HG03175 (cell line): ENCODE results near the gene PCDH8.

Experiments
- ATAC-seq: cut with Tn5 transposase; IDR thresholded peaks from one replicate; pipeline ENCODE4 v1.9.1; 2021; ENCODE audit warnings: mild to moderate bottlenecking, moderate library complexity; ENCODE audit not compliant: unreplicated experiment

The PCDH8 gene

DNA sequence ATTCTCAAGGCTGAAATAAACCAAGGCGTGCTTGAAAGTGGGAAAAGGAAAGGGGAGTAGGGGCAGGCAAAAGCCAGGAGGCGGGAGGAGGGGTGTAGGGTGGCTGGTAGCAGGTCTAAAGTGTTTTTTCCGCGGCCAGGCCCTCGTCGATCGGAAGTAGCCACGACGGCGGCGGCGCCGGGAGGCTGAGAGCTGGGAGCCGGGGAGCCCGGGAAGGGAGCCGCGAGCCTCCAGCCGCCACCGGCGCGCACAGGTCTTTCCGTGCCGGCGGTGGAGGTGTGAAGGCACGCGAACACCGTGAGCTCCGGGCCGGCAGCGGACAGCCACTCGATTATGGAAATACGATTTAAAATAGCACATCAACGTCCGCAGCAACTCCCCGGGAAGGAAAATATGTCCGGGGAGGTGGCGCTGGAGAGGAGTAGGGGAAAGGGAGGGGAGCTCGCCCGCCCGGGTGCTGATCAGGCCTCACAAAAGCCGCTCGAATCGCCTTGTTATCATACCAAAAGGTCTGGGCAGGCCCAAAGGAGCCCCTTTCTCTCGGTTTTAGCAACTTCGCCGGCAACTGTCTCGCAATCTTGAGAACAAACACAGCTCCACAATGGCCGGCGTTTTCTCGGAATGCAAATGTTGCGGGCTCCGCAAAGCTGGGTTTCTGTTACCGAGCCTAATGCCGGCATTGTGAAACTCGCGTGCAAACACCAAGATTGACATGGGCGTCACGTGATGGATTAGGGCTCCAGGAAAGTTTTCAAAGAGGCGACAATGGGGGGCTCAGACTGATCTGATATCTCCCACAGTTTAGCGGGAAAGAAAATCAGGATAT is 2.9 kb upstream of the PCDH8 start:
- peak; percentile 85 for ATAC-seq

DNA sequence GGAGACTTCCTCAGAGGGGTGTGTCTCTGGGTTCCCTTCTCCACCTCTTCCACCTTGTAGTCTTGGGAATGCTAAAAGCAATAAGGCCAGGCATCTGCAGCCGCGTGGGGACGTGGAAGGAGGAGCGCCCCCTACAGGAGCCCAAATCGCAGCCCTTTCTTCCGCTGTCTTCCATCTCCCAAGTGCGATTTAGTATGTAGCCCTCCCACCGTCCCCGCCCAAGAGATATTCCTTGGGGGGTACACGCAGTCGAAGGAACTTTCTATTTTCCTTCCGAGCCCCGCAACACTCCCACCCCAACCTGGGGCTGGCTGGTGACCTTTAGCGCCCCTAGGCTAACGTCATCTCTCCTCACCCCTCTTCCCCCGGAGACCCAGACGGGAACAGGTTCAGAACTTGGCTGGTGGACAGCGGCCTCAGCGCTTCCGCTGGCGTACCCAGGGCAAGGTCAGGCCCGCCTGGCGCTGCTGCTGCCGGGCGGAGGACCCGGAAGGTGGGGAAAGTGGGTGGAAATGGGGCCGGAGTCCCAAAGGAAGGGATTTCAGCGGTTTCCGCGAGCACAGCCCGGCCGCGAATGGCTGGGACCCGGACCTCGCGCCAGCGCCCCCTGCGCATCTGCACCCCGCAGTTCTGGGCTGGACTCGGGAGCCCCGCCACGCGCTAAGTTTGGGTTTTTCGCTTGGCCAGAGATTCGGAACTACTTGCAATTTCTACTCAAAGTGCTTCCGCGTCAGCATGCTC is 2.1 kb upstream of the PCDH8 start:
- peak; percentile 59 for ATAC-seq

DNA sequence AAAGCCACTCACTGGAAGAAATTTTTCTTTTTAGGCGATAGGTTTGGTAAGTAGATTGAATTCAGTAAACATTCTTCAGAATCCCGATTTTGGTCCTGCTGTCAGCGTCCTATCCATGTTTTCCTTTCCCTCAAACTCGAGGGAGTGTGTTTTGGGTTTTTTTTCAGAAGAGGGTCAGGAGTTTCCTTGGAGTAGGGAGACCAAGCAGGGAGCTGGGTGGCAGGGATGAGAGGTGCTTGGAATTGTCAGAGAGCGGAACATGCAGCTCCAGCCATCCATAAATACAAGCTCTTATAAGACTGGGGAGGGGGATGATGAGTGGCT is 1.6 kb upstream of the PCDH8 start:
- ATAC-seq = no peak

DNA sequence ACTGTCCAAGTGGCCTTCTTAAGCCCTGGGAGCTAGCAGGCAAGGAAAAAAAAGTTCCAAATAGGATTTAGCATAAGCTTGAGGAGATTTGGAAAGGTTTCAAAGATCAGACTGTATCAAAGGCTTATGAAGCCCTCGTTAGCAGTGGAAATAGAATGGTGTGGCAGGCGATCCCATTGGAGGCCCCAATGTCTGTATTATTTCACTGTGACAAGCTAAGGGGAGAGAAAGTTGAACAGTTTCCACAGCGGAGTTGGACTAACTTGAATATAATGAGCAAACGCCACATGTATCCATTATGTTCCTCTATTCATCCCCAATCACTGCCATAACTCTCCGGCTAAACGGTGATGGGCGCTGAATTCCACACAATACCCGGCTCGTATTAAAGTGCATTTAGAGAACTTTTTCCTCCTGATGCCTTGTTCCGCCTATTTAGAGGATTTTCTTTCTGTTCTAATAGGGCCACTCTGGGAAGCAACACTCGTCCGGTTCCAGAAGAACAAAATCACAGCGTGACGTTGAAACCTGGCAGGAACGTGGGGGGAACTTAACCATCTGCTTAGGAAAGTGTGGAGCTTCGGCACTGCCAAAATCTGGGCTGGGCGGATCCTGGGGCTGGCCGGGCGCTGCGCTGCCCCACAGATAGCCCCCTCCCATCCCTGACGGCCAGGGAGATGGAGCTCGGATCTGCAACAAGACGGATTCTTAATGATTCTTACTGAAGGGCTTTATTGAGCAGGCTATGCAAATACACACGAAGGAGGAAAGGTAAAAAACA is 1.0 kb upstream of the PCDH8 start:
- ATAC-seq = no peak

DNA sequence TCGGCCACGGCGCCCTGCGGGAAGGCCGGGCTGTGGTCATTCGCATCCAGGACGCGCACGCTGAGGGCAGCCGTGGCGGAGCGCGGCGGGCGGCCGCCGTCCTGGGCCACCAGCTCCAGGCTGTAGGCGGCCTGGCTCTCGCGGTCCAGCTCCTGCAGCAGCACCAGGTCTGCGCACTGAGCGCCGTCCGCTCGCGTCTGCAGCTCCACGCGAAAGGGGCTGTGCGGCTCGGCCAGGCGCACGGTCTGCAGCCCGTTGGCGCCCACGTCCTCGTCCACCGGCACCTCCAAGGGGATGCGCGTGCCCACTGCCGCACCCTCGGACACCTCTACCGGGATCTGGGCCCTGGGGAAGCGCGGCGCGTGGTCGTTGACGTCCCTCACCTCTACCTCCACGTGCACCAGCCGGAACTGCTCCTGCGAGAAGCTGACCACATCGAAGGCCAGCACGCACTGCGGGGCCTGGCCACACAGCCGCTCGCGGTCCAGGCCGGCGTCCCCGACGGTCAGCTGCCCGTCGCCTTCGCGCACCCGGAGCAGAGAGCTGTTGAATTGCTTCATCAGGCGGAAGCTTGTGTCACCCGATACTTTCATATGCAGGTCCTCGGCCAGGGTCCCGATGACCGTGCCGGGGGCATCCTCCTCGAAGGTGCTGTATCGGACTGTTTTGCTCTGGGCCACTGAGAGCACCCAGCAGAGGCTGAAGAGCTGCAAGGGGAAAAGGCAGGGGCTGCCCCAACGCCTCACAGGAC is 583 bp downstream of the PCDH8 start:
- no peak for ATAC-seq

DNA sequence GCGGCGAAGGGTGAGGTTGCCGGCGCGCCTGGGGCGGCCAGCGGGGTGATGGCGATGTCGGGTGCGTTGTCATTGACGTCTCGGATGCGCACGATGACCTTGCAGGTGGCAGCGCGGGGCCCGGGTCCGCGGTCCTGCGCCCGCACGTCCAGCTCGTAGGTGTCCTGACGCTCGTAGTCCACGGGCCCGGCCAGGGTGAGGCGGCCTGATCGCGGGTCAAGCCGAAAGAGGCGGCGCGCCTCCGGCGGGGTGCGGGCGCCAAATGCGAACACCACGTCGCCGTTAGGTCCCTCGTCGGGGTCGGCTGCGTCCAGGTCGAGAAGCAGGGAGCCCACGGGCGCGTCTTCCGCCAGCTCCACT is 1.1 kb downstream of the PCDH8 start:
- no peak for ATAC-seq

DNA sequence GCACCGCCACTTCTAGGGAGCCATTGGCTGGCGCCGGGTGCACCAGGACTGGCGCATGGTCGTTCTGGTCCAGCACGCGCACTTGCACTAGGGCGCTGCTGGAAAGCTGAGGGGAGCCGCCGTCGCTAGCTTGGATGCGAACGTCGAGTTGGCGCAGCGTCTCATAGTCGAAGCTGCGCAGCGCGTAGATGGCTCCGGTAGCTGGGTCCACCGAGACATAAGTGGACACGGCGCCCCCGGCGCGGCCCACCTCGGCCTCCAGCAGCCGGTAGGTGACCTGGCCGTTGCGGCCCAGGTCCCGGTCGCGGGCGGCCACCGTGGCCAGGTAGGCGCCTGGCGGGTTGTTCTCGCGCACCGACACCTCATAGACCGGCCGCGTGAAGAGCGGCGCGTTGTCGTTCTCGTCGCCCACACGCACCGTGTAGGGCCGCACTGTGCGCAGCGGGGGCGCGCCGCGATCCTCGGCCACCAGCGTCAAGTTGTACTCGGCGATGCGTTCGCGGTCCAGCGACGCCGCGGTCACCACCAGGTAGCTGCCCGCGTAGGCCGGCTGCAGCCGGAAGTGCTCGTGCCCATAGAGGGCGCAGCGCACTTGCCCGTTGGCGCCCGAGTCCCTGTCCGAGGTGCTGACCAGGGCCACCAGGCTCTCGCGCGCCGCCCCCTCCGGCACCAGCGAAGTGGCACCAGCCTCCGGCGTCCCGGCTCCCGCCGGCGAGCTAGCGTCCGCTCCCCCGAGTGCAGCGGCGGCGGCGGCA is 1.7 kb downstream of the PCDH8 start:
- no peak for ATAC-seq

DNA sequence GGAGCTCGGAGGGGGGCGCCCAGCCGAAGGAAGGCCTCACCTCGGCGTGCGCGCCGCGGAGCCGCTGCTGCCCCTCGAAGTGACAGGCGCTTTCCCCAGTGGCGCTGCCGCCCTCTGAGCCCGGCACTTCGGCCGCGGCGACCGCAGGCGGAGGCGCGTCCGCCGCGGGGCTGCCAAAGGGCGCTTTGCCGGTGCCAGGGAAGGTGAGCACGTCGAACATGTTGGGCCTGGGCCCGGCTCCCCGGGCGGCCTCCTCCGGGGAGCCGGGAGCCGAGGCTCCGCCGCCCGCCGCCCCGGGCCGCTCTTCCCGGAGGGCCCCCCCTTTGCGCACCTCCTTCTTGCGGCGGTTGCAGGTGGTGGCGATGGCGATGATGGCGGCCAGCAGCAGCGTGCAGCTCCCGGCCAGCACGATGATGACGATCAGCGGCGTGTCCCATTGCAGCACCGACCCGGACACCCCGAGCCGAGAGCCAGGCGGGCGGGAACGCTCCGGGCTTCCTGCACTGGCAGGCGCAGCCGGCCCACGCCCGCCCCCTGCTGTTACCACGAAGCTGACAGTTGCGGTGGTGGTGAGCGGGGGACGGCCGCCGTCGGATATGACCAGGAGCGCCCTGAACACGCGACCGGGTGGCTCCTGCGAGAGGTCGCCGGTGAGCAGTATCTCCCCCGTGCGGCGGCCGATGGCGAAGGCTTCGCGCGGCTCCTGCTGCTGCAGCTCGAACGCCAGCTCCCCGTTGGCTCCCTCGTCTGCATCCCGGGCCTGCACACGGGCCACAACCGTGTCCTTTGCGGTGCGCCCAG is 2.5 kb downstream of the PCDH8 start:
- no peak for ATAC-seq

DNA sequence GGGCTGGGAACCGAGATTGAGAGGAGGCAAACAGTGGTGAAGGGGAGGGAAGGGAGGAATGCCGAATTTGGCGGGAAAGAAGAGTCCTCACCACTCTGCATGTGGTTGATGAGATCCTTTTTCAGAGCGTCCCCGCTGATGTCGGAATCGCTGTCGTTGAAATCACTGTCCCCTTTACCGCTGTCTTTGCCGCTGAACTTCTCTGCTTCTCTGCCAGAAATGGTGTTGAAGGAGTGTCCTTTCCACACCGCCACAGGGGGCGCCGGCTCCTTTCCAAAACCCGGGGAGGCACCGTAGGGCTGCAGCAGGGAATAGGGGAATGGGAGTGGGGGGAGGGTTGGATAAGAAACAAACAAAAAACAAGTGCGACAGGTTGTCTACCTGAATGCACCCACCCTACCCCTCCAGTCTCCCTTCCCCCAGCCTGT is 3.1 kb downstream of the PCDH8 start:
- no peak for ATAC-seq

DNA sequence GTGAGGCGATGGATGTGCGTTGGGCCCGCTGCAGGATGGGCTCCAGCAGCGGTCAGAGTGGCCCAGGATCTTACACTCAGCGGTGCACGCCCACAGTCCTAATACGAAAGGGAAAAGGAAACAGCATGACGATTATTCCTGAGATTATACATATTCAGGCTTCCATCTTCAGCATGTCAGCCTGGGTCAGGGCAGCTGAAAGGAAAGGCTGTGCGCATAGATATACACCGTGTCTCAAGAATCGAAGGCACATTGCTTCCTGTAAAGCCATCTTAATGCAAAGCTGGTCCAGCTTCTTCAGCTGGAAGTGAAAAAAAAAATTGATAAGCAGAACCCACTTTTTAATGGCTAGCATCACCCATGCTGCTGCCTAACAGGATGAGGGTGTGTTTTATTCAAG is 3.6 kb downstream of the PCDH8 start:
- no peak for ATAC-seq

DNA sequence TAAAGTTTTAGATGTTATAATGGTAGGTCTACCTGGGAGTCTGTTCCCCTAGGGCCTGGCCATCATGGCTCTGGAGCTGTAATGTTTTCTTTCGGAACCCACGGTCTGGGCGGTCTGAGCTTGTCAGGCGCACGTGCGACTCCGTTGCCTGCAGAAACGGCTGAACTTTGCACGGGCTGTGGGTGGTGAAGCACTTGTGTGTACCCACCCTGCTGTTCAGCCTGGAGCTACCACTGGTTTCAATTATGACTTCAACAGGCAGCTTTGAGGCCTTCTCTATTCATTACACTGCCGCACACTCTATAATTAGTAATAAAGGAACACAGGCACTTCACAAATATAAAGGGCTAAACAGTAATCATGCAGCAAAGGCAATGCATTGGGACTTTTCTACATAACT is 6.0 kb downstream of the PCDH8 start:
- ATAC-seq = no peak

DNA sequence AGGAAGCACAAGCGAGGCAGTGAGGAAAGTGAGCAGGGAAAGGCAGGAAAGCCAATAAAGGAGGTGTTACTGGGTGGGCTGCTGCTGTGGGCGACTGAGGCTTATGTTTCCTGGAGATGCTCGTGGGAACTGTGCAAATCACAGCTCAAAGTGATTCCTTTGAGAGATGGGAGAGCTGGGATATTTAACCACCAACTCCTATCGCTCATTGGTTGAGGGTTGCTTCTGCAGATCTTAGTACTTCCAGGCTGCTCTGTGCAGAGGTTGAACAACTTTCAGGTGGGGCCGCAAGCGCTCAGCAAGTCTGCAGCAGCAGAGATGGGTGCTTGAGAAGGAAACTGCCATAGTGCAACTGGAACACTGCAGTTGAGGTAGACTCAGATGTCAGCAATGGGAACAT is 8.4 kb downstream of the PCDH8 start:
- ATAC-seq = no peak

DNA sequence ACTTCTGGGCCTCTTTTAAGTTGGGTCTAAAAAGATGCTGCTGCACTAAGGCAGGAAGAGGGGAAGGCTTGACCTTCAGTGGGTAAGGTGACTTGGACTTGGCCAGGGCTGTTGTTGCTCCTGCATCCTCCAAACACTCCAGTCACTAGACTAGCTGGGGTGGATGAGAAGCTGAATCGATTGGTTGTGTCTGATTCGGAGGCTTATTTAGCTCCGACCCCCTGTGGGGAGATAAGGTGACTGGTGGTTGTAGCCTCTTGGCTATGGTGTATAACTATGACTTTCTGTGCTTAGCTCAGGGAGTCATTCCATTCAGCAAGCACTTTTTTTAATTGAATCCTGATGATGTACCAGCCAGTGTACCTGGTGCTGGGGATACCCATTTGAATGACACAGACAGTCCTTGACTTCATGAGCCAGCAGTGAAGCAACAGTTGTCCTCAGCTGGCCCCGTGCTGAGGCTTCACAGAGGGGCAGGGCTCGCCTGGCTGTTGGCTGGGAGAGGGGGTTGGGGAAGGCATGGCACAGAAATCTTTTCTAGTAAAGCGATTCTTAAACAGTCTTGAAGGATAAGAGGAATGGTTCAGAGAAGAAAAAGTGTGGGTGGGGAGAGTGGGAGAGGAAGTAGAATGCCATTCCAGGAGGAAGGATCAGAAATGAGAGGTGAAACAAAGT is 9.9 kb downstream of the PCDH8 start:
- no peak for ATAC-seq

DNA sequence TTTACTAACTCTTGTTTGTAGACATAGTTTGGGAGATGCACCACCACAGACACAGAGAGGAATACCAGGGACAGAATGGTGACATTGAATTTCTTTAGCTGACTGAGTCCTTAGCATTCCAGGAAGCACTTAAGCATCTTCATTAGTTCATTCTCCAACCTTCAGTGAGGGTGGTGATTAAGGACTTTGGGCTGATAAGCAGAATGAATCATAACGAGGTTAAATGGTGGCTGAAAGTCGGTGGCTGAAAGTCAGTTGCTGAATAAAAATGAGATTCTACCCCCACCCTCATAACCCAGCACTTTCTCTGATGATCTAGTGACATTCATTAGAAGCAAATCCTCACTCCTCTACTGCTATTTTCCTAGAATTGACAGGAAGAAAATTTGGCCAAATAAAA is 10.6 kb downstream of the PCDH8 start:
- no peak for ATAC-seq

DNA sequence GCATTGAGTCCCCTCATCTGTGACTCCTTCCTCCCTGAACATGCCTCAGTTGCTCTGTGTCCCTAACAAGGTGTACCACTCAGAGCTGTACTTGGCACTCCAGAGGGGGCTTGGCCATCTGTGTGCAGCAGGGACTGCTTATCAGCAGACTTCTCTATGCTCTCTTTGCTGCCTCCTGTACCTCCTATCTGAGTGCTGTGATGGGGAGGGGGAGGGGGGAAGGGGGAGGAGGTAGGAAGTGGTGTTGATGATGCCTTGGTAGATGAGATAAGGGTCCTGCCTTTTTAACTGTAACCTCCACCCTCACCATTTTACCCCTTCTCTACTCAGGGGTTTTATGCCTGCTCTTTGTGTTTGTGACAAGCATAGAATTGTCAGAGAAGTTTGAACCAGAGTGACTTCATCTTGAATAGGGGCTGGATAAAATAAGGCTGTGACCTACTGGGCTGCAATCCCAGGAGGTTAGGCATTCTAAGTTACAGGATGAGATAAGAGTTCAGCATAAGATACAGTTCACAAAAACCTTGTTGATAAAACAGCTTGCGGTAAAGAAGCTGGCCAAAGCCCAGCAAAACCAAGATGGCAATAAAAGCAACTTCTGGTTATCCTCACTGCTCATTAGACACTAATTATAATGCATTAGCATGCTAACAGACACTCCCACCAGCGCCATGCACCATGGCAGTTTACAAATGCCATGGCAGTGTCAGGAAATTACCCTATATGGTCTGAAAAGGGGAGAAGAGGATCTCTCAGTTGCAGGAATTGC is 13.2 kb downstream of the PCDH8 start:
- no peak for ATAC-seq

DNA sequence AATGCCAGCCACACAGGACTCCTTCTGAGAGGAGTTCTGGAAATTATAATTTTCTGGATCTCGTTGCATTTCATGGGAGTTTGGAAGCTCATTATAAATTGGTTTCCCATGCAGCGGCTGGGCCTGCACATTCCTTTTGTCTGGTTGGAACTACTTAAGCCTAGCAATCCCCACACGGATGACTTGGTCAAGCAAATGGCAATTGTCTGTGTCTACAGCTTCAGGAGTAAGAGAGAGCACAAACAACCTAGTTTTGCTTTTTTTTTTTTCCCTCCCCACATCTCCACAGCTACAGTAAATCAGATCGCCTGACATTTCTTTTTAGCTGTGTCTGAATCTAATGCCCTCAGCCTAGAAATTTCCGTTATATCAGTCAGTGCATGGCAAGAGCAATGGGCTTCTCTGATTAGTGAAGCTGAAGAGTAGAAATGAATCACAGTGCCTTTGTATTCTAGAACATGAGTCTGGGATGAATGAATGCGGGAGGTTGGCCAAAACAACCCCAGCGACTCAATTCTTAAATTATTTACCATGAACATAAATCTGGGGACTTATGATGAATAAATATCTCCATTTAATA is 15.1 kb downstream of the PCDH8 start:
- no peak for ATAC-seq

DNA sequence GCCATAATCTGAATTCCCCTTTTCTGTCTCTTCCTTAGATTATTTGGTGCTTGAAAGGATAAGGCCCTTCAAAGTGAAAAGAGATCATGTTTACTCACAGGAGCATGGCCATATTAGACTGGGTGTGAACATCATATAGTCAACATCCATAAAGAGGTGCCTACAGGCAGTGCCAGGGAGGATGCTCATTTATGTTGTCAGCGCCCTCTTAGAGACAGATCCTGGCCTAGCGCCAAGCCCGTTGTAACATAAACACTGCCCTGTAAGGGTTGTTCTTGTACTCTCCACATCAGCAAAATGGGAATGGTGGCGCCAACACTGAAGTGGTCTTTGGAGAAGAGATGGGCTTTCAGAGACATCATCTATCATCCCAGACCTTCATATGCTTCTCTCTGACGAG is 16.1 kb downstream of the PCDH8 start:
- ATAC-seq = no peak

DNA sequence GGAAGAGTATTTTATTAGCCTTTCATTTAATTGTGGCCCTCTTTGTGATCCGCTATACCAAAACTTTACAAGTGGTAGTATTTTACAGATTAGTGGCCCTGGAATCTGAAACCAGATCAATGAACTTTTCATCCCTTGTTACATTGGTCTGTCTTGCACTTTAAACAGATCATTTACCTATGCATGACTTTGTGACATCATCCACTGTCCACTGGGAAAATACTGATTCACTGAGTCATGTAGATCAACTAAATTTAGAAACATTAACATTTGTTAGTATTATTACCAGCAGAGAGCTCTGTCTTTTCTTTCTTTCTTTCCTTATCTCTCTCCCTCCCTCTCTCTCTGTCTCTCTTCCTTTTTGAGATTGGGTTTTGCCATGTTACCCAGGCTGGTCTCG is 17.5 kb downstream of the PCDH8 start:
- no peak for ATAC-seq
